KOPT-K1 (cell line): ENCODE data around the gene DIP2B.

Experiments used
- H3K27ac ChIP-seq: fragments of 200-600 bp; sonication (generic); 2 replicates; pipeline ENCODE4 v1.5.1; 2016; ENCODE audit warnings: antibody characterized with exemption, mild to moderate bottlenecking, low read depth, low read length; ENCODE audit not compliant: poor library complexity, severe bottlenecking
- H3K36me3 ChIP-seq: fragments of 200-600 bp; sonication (generic); 2 replicates; pipeline ENCODE4 v1.5.1; 2017; ENCODE audit warnings: antibody characterized with exemption, mild to moderate bottlenecking, low read length, moderate library complexity; ENCODE audit not compliant: insufficient read depth
- H3K9me3 ChIP-seq: fragments of 200-600 bp; sonication (generic); 2 replicates; pipeline ENCODE4 v1.5.1; 2017; ENCODE audit warnings: antibody characterized with exemption, low read length, mild to moderate bottlenecking; ENCODE audit not compliant: insufficient read depth, poor library complexity, severe bottlenecking

Gene DIP2B

GRCh38 chr12:50571786-50572185 is 67.0 kb downstream of the DIP2B start:
- H3K27ac ChIP-seq = no peak overlapping the region
- no peaks in the 10 kb centered on the region for H3K9me3 ChIP-seq
- no peaks in the 10 kb centered on the region for H3K36me3 ChIP-seq

DNA sequence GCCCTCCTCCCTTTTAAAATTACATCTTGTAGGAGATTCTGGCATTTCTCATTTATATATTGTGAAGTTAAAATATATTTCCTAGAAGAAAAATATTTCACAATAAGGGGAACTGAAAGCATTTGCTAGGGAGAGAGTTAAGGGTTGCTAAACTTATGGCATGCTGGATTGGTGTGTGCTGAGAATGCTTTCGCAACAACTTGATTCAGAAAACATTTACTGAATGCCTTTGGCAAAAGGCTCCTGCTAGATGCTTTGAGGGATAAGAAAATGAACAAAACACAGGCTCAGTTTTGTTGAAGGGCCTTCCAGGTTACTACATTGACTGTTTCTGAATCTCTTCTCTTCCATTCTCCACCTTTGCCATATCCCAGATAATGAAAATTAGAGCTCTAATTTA is 67.5 kb downstream of the DIP2B start:
- no peak overlapping the region for H3K27ac ChIP-seq
- no peaks in the 10 kb centered on the region for H3K36me3 ChIP-seq
- no peaks in the 10 kb centered on the region for H3K9me3 ChIP-seq

GRCh38 chr12:50572760-50573159 is 68.0 kb downstream of the DIP2B start:
- no peaks in the 10 kb centered on the region for H3K9me3 ChIP-seq
- H3K27ac ChIP-seq = no peak overlapping the region
- H3K36me3 ChIP-seq = no peaks in the 10 kb centered on the region

DNA sequence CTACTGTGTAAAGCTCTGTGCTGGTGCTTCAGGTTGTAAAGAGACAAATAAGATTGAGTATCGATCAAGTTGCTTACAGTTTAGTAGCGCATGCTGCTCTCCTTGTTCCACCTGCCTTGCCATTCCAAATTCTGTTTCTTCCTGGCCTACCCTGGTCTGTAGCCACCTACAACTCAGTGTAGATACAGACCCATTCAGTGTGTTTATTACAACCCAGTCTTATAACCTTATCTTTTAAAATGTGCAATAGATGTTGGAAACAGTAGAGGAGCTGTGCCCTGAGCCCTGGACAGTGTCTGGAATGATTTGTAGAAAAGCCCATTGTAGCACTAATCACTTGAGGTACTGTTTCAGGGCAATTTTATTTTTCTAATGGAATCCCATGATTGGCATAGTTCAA is 68.5 kb downstream of the DIP2B start:
- no peak overlapping the region for H3K27ac ChIP-seq
- H3K9me3 ChIP-seq = no peaks in the 10 kb centered on the region
- H3K36me3 ChIP-seq = no peaks in the 10 kb centered on the region

GRCh38 chr12:50574601-50575348 is 70.0 kb downstream of the DIP2B start:
- Histone ChIP-seq H3K27ac (no peak overlapping the region), H3K36me3 (no peaks in the 10 kb centered on the region)

DNA sequence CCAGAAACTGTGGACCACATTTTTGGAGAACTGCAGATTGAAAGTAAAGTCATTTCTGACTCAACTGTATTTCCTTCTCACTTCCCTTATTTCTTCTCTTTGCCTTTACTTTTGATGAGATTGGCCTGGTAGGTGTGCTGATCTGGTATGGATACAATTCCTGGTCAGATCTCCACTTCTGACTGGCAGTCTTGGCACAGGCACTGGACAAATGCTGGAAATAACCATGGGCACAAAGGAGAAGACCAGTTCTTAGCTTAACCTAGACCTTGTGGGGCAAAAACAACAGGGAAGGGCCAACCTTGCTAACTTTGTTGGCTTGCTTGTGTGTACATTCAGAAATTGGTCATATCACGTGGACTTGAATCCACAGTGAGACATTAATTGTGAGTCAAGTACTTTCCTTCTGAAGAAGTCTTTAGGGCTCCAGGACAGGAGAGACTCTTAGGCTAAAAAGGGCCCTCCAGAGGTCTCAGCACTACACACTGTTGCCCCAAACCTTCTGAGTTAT is 75.0 kb downstream of the DIP2B start:
- no peaks in the 10 kb centered on the region for H3K9me3 ChIP-seq
- H3K27ac ChIP-seq = no peak overlapping the region

More at GRCh38 chr12:50574601-50575348, 70.0 kb downstream of the DIP2B start:
- H3K9me3 ChIP-seq = no peaks in the 10 kb centered on the region

DNA sequence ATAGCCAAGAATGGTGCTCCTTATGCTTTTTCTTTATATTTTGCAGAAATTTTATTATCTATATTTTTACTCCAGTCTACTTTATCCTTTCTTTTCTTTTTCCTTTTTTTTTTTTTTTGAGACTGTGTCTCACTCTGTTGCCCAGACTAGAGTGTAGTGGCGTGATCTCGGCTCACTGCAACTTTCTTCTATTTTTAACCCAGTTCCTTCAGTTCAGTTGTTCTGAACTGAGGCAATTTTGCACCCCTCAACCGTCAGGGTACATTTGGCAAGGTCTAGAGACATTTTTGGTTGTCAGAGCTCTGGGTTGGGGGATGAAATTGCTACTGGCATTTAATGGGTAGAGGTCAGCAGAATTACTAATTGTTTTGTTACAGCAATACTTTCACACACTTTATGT is 75.7 kb downstream of the DIP2B start:
- H3K9me3 ChIP-seq = no peaks in the 10 kb centered on the region
- H3K27ac ChIP-seq = no peak overlapping the region
- no peaks in the 10 kb centered on the region for H3K36me3 ChIP-seq

More for the DNA sequence above, 75.0 kb downstream of the DIP2B start:
- H3K36me3 ChIP-seq = no peaks in the 10 kb centered on the region

GRCh38 chr12:50581226-50582184 is 76.7 kb downstream of the DIP2B start:
- no peak overlapping the region for H3K27ac ChIP-seq
- no peaks in the 10 kb centered on the region for H3K36me3 ChIP-seq
- no peaks in the 10 kb centered on the region for H3K9me3 ChIP-seq

GRCh38 chr12:50584135-50584534 is 79.3 kb downstream of the DIP2B start:
- Histone ChIP-seq H3K27ac (no peak overlapping the region), H3K9me3 (no peaks in the 10 kb centered on the region), H3K36me3 (no peaks in the 10 kb centered on the region)

- Histone ChIP-seq H3K9me3 (no peaks in the 10 kb centered on the region), H3K27ac (peak overlapping the region; percentile 66)
Observed at GRCh38 chr12:50589650-50590435, 85.1 kb downstream of the DIP2B start.

GRCh38 chr12:50590869-50591268 is 86.1 kb downstream of the DIP2B start:
- Histone ChIP-seq H3K27ac (peak overlapping the region; percentile 66), H3K9me3 (no peaks in the 10 kb centered on the region), H3K36me3 (no peaks in the 10 kb centered on the region)

More at GRCh38 chr12:50589650-50590435, 85.1 kb downstream of the DIP2B start:
- H3K36me3 ChIP-seq = no peaks in the 10 kb centered on the region

- H3K9me3 ChIP-seq = no peaks in the 10 kb centered on the region
- no peak overlapping the region for H3K27ac ChIP-seq
- H3K36me3 ChIP-seq = no peaks in the 10 kb centered on the region
Observed at GRCh38 chr12:50595667-50596066, 90.9 kb downstream of the DIP2B start.

- no peaks in the 10 kb centered on the region for H3K36me3 ChIP-seq
- H3K27ac ChIP-seq = peak overlapping the region; percentile 15
- H3K9me3 ChIP-seq = no peaks in the 10 kb centered on the region
Observed at GRCh38 chr12:50597200-50598195, 92.7 kb downstream of the DIP2B start.
